ENCODE data around the gene UBXN10. TPM values are rescaled to one million over a fixed set of nuclear protein-coding genes. Genes with fewer than 3 reads are reported as not detected.

UBXN10 gene
- polyA plus RNA-seq, 1 donor (not counting 4 experiments of a cell fraction or from before 2014, with no cell fraction given) = 0.05 TPM

DNA sequence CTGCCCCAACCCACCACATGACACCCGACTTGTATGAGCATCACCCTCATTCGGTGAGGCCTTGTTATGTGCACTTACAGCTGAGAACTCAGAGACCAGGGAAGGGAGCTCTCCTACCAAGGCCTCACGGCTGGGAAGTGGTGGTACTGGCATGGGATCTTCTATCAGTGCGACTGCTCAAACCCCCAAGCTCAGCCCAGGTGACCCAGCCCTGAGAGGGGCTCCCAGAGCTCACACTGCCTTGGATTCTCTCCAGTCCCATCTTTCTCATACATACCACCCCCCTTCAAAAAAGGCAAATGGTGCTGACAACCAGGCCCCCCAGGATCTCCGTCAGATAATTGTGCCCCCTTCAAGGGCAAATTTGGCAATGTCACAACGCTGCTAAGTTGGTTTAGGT lies 47.5 kb upstream of the UBXN10 start:
- Histone ChIP-seq H3K9me3 (ENCODE audit: control insufficient read depth, low read depth, low read length) (no peaks in the 10 kb centered on the region), H3K4me1 (ENCODE audit: control insufficient read depth, extremely low read depth, insufficient read depth, low read length) (peaks cover 7% of the 10 kb centered on the region), H2AFZ (ENCODE audit: control insufficient read depth, low read length) (no peak overlapping the region), H3K4me2 (ENCODE audit: control insufficient read depth, extremely low read depth, insufficient read depth, low read depth, low read length) (no peak overlapping the region), H3K9ac (ENCODE audit: control insufficient read depth, extremely low read depth, insufficient read depth, low read length) (no peak overlapping the region), H3K36me3 (ENCODE audit: control insufficient read depth in 2 of 2, extremely low read depth in 1 of 2, insufficient read depth in 2 of 2, low read length in 2 of 2) (no peaks in the 10 kb centered on the region), H4K20me1 (ENCODE audit: control insufficient read depth, extremely low read depth, insufficient read depth, low read length) (no peaks in the 10 kb centered on the region), H3K27ac (ENCODE audit: control insufficient read depth, insufficient read depth, low read length) (no peak overlapping the region), H3K9me1 (ENCODE audit: control insufficient read depth, extremely low read depth, insufficient read depth, low read length) (no peaks in the 10 kb centered on the region), H3K4me3 (ENCODE audit: control insufficient read depth in 2 of 3, extremely low read depth in 1 of 3, insufficient read depth in 2 of 3, low read depth in 1 of 3, low read length in 3 of 3) (no peak overlapping the region), H3K79me2 (ENCODE audit: control insufficient read depth, insufficient read depth, low read length) (no peaks in the 10 kb centered on the region), H3K27me3 (ENCODE audit: control insufficient read depth, extremely low read depth, insufficient read depth, low read length) (no peaks in the 10 kb centered on the region)
- dilution Hi-C loops (cut with MboI; ENCODE audit: extremely low pct_ligation_motif_present, low sequenced_read_pairs) = no loop called here
- no peak for FAIRE-seq
- no peak for TF ChIP-seq CTCF (optimal IDR thresholded peaks at IDR 0.05 in 1 of 3, IDR thresholded peaks at IDR 0.05 in 1 of 3, conservative IDR thresholded peaks at IDR 0.05 in 1 of 3; ENCODE audit: extremely low read depth in 1 of 3, insufficient read depth in 2 of 3, low read length in 3 of 3)
- DNase-seq (ENCODE audit: low read depth, low spot score) = no peak

- H3K9me1 ChIP-seq (ENCODE audit: control insufficient read depth, extremely low read depth, insufficient read depth, low read length) = no peaks in the 10 kb centered on the region
- no peaks in the 10 kb centered on the region for H4K20me1 ChIP-seq (ENCODE audit: control insufficient read depth, extremely low read depth, insufficient read depth, low read length)
- no peaks in the 10 kb centered on the region for H3K27me3 ChIP-seq (ENCODE audit: control insufficient read depth, extremely low read depth, insufficient read depth, low read length)
- no peak within 1 kb of the TSS for H3K27ac ChIP-seq (ENCODE audit: control insufficient read depth, insufficient read depth, low read length)
- no peaks in the 10 kb centered on the region for H3K79me2 ChIP-seq (ENCODE audit: control insufficient read depth, insufficient read depth, low read length)
- no peaks in the 10 kb centered on the region for H3K9me3 ChIP-seq (ENCODE audit: control insufficient read depth, low read depth, low read length)
- no peak within 1 kb of the TSS for H3K9ac ChIP-seq (ENCODE audit: control insufficient read depth, extremely low read depth, insufficient read depth, low read length)
- no peak within 1 kb of the TSS for H3K4me3 ChIP-seq (ENCODE audit: control insufficient read depth in 2 of 3, extremely low read depth in 1 of 3, insufficient read depth in 2 of 3, low read depth in 1 of 3, low read length in 3 of 3)
- no peak for FAIRE-seq
- H3K4me1 ChIP-seq (ENCODE audit: control insufficient read depth, extremely low read depth, insufficient read depth, low read length) = peaks cover 7% of the 10 kb centered on the region
- H3K36me3 ChIP-seq (ENCODE audit: control insufficient read depth in 2 of 2, extremely low read depth in 1 of 2, insufficient read depth in 2 of 2, low read length in 2 of 2) = no peaks in the 10 kb centered on the region
- no peak within 1 kb of the TSS for H2AFZ ChIP-seq (ENCODE audit: control insufficient read depth, low read length)
- DNase-seq (ENCODE audit: low read depth, low spot score) = no peak
- no peak within 1 kb of the TSS for H3K4me2 ChIP-seq (ENCODE audit: control insufficient read depth, extremely low read depth, insufficient read depth, low read depth, low read length)
- TF ChIP-seq EZH2 (IDR thresholded peaks at IDR 0.05; ENCODE audit: low read length) (no peak), CTCF (optimal IDR thresholded peaks at IDR 0.05 in 1 of 3, IDR thresholded peaks at IDR 0.05 in 1 of 3, conservative IDR thresholded peaks at IDR 0.05 in 1 of 3; ENCODE audit: extremely low read depth in 1 of 3, insufficient read depth in 2 of 3, low read length in 3 of 3) (no peak)
- dilution Hi-C loops (cut with MboI; ENCODE audit: extremely low pct_ligation_motif_present, low sequenced_read_pairs) = no loop called here
Measured at GRCh38 chr1:20138961-20139550, 46.8 kb upstream of the UBXN10 start, which contains the start of gene PLA2G2F. Gene PLA2G2F (plus strand): TSS chr1:20139323. CDS start chr1:20139428, 105 bp downstream.
